GM21447 (cell line): ENCODE results near the gene PLEKHH3.
"Not testable (repeated sequence)": the region's sequence is repeated elsewhere in the genome, so short reads cannot be mapped to it uniquely, and the experiment has no call there.

Source experiments
- ATAC-seq: cut with Tn5 transposase; IDR thresholded peaks from one replicate; pipeline ENCODE4 v1.9.1; 2021; ENCODE audit not compliant: unreplicated experiment

The PLEKHH3 gene

GRCh38 chr17:42673266-42673884, 3.4 kb downstream of the PLEKHH3 start:
- no peak for ATAC-seq

GRCh38 chr17:42672038-42672437, 4.8 kb downstream of the PLEKHH3 start:
- no peak for ATAC-seq

GRCh38 chr17:42670789-42671657, 5.8 kb downstream of the PLEKHH3 start:
- ATAC-seq = no peak

GRCh38 chr17:42669977-42670788, 6.6 kb downstream of the PLEKHH3 start:
- no peak for ATAC-seq

- ATAC-seq = no peak
These were observed 7.2 kb downstream of the PLEKHH3 start for GRCh38 chr17:42669705-42669976.

GRCh38 chr17:42667088-42667951, 9.5 kb downstream of the PLEKHH3 start:
- ATAC-seq = no peak

- ATAC-seq = not testable (repeated sequence)
These were observed 10.7 kb downstream of the PLEKHH3 start for GRCh38 chr17:42666126-42666525.

- ATAC-seq = no peak
These were observed 11.2 kb downstream of the PLEKHH3 start for GRCh38 chr17:42665581-42666001.

GRCh38 chr17:42660692-42661345, 16.0 kb downstream of the PLEKHH3 start:
- no peak for ATAC-seq

- not testable (repeated sequence) for ATAC-seq
These were observed 16.9 kb downstream of the PLEKHH3 start for GRCh38 chr17:42659932-42660274.

GRCh38 chr17:42659079-42659931, 17.5 kb downstream of the PLEKHH3 start, which contains the start of gene TUBG2:
TUBG2 (plus strand) TSS chr17:42659284; CDS start chr17:42659504, 220 bp downstream.
- ATAC-seq = peak; percentile 54

GRCh38 chr17:42657824-42658588, 18.8 kb downstream of the PLEKHH3 start:
- ATAC-seq = no peak

- no peak for ATAC-seq
These were observed 21.3 kb downstream of the PLEKHH3 start for GRCh38 chr17:42655528-42655927.

GRCh38 chr17:42653179-42654124, 23.3 kb downstream of the PLEKHH3 start:
- no peak for ATAC-seq

- ATAC-seq = no peak
These were observed 25.4 kb downstream of the PLEKHH3 start for GRCh38 chr17:42651392-42651791.

- ATAC-seq = no peak
These were observed 29.0 kb downstream of the PLEKHH3 start for GRCh38 chr17:42647778-42648177.

GRCh38 chr17:42642336-42642735, 34.5 kb downstream of the PLEKHH3 start:
- ATAC-seq = no peak
